Measurements from ENCODE around the gene ULK1.

ULK1 gene

DNA sequence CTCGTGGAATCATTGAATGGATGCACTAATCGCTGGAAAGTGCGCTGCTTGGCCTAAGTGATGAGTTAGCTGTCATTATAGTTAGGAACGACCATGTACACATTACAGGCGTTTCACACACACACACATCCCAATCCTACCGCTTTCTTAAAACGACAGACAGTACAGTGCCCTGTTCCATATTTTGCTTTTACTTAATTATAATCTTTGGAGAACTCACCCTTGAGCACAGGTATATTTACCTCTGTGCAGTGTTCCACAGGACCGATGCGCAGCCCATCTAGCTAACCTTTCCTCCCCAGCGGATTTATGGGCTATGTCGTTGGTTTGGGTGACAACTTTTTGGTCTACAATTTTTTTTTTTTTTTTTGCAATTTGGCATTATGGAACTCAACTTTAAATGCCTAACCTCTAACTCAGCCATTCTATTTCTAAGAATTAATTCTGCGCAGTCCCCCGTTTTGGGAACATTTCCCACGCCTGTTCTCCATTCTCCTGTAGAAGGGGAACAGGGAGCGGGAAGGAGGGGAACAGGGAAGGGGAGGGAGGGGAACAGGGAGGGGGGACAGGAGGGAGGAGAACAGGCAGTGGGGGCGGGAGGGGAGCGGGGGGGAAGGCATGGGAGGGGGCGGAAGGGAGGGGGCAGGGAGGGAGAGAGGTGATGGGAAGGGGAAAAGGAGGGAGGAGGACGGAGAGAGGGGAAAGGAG lies 663 bp upstream of the ULK1 start:
- DNase-seq, result peak in 1 of 2 donors; percentile 7

DNA sequence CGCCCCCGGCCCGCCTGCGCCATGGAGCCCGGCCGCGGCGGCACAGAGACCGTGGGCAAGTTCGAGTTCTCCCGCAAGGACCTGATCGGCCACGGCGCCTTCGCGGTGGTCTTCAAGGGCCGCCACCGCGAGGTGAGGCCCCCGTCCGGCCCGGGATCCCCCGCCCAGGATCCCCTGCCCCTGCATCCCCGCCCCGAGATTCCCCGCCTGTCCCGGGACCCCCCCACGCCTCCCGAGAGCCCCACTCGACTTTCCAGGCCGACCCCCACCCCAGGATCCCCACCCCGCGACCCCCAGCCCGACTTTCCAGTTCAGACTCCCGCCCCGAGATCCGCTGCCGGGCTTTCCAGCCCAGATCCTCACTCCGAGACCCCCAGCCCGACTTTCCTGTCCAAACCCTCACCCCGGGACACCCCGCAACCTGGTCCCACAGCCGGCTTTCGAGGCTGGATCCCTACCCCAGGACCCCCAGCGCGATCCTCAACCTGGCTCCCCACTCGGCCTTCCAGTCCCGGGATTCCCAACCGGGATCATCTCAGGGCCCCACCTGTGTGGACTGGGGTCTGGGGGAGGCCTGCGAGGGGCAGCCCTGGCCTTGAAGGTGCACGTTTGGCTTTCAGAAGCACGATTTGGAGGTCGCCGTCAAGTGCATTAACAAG lies 688 bp downstream of the ULK1 start:
- no peak for DNase-seq

DNA sequence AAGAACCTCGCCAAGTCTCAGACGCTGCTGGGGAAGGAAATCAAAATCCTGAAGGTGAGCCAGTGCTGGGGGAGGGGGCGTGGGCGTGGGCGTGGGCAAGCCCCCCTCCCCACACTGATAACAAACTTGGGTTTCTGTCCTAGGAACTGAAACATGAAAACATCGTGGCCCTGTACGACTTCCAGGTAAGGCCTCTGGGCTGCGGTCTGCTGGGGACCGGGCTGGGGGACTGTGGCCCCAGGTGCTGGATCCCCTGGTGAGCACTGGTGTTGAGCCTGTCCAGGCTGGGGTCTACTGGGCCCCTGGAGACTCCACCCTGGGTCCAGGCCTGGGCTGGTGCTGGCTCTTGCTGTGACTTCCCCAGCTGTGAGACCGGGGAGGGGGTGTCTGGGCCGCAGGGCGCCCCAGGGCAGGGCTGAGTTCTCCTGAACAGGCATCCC lies 1.2 kb downstream of the ULK1 start:
- no peak for DNase-seq

DNA sequence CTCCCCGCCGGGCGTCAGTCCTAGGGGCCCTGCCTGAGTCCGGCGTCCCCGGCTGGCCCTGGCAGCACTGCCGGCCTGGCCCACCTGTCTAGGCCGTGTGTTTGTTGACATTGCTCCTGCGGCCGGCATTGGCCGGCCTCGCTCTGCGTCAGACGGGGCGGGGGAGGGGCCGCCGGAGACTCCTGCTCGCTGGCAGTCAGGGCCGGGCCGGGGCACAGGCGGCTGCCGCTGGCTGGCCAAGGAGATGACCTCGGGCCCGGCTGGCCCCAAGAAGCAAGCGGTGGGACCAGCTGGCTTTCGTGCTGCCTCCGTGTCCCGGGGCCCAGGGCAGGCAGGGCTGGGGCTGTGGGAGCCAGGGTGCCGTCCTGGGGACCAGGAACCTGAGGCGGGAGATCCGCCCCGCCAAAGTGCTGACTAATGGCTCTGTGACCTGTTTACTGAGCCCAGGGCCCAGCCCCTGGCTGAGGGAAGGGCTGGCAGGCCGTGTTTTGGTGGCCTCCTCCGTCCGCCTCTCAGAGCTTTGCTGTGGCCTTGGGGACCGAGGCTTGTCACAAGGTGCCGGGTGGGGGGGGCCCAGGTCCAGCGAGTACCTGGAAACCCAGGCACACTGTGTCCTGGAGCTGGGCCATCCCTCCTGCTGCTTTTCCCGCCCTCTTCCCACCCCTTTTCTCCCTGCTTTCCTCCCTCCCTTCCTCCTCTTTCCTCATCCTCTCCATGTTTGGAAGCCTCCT lies 1.8 kb downstream of the ULK1 start:
- DNase-seq, result peak; percentile 63 to 71

DNA sequence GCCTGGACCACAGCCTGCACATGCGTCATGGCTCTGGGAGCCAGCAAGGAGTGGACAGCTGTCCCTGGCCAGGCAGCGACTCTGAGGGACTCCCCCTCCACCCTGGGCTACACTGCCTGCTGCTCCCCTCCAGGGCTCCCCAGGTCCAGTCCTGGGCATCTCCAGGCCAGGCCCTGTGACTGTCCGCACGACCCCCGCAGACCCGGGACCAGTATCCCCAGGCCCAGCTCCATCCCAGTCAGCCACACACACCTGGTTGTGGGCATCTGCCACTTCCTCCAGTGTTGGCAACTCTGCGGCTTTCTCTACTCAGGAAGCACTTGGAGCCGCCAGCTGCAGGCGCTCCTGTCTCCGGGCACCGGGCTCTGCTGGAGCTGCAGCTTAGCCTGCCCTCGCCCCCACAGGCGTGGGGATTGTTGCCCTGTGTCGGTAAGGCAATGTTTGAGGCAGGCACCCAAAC lies 2.4 kb downstream of the ULK1 start:
- no peak for DNase-seq

DNA sequence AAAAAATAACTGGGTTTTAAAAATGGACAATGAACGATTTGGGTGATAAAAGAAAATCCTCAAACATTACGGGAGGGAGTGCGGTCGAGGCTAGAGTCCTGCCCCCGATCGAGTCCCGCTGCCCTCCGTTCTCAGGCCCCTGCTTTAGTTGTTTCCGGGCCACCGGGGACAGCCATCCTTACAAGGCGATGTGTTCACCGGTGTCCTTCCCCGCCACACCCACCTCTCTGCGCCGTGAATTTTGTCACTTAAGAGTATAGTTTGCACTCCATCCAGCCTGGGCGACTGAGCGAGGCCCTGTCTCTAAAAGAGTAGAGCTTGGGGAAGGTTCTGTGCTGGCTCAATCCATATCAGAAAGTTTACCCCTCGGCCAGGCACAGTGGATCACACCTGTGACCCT lies 2.9 kb downstream of the ULK1 start:
- no peak for DNase-seq

DNA sequence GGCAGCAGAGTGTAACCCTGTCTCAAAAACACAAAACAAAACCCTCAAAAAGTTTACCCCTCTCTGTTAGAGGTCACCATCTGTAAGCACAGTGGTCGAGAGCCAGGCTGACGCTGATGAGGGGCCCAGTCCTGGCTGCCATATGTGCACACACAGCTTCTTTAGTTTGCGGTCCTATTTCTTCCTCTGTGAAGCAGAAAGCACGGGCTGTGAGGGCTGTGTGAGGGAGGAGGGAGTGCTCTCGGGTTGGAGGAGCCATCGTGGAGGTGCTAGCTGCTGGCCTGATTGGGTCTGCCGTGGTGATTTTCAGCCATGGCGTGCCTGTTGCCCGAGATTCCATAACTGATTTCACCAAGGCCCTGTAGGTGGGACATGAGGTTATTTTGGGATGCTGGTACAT lies 3.5 kb downstream of the ULK1 start:
- DNase-seq, result no peak

DNA sequence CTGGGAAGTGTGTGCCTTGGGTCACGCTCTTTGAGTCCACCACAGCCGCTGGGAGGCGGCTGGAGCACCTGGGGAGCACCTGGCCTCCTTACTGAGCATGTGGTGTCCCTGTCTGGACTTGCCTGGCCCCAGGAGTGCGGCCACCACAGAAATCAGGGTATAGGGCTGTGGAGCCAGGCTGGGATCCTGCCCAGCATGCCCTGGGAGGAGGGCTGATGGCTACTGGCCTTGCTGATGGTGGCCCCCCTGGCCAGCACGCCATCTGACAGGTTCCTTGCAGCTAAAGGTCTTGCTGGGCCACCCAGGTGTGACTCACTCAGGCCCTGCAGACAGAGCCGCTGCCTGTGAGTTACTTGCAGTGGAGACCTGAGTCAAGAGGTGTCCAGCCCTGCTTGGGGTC lies 6.0 kb downstream of the ULK1 start:
- no peak for DNase-seq

DNA sequence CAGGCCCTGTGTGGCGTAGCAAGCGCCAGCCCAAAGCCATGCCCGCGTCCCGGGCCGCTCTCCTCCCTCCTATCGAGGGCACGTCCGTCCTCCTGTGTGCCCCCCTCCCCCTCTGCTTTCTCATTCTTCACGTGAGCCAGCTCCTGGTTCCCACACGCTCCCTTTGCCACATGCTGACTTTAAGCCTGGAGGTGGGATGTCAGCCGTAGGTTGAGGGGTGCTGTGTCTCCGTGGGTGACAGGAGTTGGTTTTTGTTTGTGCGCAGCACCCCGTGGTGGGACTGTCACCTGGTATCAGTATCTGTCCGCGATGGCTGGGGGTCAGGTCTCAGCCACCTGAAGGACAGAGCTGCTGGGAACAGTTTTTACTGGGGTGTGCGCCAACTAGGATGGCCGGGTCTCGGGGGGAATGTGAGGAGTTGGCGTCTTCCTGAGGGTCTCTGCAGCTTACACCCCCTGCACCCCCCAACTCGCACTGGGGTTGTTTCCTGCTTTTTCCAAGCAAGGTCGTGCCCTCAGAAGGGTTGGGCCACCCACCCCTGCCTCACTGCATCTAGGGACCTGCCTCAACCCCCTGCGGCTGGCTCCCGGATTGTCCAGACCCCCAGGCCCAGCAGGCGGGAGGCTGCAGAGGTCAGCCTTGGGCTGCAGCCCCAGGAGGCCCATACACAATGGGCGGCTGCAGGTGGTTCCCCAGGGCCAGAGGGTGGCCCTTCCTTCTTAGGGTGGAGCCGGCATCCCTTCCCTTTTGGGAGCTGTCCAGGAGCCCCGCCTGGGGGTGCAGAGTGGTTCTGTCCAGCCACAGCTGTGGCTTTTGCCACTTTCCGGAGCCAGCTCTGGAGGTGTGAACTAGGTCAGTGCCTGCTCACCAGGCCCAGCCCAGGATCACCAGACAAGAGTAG lies 7.3 kb downstream of the ULK1 start:
- DNase-seq, result no peak

DNA sequence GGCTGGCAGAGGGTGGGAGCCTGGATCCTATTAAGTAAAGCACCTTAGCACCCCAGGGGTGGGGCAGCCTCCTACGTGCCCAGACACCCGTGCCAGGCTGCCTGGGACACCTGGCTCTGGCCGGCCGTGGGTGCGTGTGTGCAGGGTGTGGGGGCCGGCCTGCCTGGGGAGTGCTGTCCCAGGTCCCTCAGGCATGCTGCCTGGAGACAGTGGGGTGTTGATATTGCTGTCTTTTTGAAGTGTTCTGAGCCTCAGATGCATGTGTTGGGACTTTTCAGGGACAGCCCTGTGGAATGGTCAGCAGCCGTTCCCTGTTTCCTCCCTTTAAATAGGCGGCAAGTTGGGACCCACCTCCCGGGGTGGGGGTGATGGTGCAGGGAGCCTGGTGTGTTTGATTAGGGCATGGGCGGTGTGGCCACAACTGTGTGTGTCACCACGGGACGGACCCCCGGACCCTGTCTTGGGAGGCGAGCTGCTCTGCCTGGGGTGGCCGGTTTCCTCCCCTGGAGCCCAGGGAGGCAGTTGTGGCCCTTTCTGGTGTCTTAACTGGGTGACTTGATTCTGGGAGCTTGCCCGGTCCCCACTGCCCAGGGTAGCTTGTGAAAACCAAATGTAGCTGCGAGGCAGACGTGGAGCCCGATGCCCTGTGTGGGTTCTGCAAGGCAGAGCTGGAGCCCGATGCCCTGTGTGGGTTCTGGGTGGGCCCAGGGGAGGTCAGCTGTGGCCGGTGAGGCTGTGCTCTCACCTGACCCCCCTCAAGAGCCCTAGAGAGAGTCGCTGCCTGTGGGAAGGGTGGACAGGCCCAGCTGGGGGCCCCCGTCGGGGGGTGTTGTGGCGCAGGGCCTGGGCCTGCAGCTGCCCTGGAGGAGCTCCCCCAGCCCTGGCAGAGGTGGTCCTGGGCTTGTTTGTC lies 8.2 kb downstream of the ULK1 start:
- no peak for DNase-seq

DNA sequence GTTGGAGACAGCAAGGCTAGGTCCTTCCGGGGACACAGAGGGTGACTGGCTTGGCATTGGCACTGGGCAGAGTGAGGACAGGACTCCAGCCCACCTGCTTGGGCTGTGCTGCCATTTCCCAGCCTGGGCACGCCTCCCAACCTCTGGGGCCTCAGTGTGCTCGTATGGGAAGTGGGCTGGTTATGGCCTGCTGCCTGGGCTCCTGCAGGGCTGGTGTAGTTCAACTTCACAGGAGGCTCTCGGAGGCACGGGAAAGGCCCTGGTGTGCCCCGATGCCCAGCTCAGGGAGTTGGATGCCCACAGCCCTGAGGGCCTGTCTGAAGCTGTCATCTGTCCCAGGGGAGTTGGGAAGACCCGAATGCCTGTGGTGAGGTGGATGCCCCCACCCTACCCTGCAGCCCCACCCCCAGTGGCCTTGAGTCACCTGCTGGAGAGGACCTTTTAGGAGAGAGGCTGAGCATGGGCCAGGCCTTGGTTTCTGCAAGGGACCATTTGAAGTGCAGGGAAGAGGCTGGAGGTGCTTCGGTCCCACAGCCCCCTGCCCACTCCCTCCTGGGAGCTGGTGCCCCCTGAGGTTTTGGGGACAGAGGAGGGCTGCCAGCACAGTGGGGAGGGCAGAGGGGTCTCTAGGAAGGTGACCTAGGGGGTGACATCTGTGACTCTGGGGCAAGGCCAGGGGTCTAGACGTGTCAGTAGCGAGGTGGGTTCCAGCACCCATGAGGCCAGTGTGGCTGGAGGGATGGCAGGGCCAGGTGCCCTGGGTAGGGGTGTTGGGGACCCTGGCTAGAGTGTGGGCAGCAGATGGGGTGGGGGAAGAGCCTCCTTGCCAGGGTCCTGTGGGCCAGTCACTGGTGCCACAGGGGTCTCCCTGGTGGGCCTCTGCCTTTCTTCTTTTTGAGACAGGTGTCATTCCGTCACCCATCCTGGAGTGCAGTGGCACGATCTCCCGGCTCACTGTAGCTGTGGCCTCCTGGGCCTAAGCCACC lies 9.1 kb downstream of the ULK1 start:
- DNase-seq, result no peak

DNA sequence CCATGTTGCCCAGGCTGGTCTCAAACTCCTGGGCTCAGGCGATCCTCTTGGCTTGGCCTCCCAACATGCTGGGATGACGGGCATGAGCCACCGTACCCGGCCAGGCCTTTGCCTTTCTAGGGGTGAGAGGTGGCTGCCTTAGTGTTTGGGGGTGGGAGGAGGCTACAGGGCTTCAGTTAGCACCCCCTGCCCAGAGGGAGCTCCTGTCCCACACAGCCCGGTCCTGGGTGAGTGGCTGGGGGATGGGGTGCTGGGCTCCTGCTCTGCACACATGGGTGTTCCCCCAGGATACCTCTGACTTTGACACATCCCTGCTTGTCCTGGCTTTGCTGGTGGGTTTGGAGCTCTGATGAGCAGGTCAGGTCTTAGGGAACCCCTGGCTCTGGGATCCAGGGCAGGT lies 9.9 kb downstream of the ULK1 start:
- DNase-seq, result no peak

DNA sequence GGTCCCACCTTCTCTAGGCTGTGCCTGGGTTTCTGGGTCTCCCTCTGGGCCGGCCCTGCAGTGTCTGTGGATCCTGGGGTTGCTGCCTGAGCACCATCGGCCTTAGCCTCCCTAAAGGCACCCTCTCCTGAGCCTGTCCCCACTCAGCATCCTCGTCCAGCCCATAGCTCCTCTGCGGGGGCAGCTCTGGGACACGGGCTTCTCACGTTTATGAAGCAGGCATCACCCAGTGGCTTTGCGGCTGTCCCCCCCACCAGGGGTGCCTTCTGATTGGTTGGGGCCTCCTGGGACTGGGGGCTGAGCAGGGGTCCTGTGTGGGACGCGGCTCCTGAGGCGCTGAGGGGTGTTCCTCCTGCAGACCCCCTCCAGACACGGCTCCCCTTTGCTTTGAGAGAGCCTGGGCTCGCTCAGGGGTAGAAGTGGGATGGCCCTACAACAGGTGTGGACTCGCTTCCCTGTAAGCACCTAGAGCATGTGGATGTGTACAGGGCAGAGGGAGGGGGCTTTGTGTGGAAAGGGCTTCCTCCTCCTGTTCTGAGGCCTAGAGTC lies 10.7 kb downstream of the ULK1 start:
- DNase-seq, result no peak

DNA sequence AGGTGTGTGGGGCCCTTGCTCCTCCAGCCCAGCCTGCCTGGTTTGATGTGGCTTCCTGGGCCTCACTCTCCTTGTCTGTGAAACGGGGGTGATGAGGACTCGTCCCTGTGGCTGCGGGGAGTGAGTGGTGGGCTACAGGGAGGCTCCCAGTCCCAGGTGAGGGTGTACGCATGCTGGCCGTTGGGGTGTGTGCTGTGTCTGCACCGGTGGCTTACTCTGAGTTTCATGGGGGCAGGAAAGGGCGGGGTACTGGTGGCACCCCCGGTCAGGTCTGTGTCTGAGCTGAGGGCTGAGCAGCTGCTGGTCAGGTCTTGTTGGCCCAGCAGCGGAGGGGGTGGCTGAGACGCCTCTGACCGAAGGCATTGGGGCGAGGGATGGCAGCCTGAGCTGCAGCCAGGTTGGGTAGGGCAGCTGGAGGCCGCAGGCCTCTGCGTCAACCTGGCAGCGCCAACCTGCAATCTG lies 11.2 kb downstream of the ULK1 start:
- no peak for DNase-seq

DNA sequence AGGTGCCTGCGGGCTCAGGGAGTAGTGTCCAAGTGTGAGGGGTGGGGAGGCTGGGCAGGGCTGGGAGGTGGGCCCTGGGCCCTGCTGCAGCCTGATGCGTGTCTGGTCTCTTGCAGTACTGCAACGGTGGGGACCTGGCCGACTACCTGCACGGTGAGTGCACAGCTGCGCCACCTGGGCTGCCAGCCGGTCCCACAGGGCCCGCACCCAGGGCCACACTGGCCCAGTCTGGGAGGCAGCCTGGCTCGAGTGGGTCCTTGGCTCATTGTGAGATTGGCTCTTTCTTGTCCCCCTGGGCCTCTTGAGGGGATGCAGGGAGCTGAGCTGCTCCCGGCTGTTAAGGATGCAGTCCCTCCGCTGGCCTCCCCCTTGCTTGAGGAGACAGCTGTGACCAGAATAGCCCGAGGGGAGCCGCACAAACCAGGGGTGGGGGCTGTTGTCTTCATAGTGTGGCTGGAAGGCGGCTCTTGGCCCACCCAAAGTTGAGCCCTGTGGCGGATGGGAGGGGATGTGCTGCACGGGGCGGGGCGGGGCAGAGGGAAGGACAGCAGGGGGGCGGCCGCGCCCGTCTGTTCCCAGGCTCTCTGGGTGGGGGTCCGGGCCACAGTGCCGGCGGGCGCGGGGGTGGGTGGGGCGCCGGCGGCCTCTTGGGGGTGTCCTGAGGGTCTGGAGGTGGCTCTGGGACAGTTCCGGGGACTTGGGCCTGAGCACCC lies 13.1 kb downstream of the ULK1 start:
- no peak for DNase-seq

DNA sequence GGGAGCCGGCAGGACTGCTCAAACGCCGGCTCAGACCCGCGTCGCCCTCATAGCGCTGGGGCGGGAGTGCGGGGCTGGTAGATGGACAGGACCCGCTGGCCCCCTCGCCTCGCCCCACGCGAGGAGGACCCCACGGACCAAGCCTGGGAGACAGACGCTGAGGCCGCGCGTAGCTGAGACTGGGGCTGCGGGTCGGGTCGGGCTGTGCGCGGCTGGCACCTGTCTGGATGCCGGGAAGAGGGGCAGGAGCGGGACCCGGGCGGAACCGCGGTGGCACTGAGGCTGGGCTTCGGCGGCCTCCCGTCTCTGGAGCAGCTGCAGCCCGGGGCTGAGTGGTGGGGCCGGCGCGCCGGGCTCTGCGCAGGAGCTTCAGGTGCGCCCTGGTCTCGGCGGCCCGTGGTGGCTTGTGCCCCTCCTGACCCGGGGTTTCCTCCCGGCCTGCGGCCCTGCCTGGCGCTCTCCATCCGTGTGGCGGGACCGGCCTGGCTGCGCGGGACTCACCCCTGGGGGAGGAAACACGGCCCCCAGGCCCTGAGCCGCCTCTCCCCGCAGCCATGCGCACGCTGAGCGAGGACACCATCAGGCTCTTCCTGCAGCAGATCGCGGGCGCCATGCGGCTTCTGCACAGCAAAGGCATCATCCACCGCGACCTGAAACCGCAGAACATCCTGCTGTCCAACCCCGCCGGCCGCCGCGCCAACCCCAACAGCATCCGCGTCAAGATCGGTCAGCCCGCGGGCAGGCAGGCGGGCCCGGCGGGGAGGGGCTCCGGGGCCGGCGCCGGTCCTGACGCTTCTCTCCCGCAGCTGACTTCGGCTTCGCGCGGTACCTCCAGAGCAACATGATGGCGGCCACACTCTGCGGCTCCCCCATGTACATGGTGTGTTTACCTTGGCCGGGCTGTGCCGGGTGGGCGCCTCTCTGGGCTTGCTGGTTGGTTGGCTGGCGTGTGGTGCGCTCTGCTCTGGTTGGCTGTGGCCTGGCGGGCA lies 14.0 kb downstream of the ULK1 start:
- no peak for DNase-seq

DNA sequence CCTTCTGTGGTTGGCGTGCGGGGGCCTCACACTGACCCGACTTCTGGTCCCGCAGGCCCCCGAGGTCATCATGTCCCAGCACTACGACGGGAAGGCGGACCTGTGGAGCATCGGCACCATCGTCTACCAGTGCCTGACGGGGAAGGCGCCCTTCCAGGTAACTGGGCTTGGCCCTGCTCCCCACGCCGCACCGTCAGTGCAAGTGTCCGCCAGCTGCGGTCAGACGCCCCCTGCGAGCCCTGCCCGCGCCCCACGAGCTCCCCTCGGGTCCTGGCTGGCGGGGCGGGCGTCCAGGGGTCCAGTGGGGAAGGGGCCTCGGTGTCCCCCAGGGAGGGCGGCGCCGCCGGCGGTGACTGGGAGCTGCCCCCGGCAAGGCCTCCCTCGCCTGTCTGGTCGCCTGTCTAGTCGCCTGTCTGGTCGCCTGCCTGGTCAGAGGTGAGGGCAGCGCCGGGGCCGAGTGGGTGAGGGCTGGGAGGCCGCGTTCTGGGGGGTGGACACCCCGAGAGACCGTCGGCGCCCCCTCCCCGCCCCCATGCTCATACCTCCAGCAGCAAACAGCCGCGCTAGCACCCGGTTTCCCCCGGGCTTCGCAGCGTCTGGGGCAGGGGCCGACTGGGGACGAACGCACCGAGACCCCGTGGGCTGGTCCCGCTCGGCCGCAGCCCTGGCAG lies 14.8 kb downstream of the ULK1 start:
- no peak for DNase-seq

Data from CD4-positive, alpha-beta T cell treated with Interleukin-4 for 1 hour (primary cell).